Measurements from ENCODE around the gene MAMLD1. TPM values are rescaled to one million over a fixed set of nuclear protein-coding genes. Genes with fewer than 3 reads are reported as not detected.

Gene MAMLD1
- total and polyA plus RNA-seq, 2 donors (not counting 3 experiments of a cell fraction or from before 2014, with no cell fraction given) = 2.5 to 5.6 TPM

DNA sequence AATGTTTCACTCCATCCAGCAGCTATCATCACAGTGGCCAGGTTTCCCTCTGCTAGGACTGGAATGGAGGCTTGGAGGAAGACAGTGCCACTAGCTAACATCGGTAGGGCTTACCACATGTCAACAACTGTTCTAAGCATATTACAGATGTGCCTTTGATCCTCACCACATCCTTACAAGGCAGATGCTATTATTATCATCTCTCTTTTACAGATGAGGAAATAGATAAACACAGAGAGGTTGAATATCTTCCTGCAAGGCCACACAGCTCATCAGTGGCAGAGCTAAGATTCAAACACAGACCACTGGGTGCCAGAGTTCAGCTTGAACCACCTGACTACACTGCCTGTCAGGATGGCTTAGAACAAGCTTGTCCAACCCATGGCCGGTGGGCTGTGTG is 47.4 kb downstream of the MAMLD1 start:
- no peaks in the 10 kb centered on the region for H3K9me1 ChIP-seq (replicated peaks; ENCODE audit: control insufficient read depth, extremely low read depth, insufficient read depth, low read length)
- POLR2A ChIA-PET = no interaction called here
- no peak for DNase-seq (ENCODE audit: low read depth, low spot score)

DNA sequence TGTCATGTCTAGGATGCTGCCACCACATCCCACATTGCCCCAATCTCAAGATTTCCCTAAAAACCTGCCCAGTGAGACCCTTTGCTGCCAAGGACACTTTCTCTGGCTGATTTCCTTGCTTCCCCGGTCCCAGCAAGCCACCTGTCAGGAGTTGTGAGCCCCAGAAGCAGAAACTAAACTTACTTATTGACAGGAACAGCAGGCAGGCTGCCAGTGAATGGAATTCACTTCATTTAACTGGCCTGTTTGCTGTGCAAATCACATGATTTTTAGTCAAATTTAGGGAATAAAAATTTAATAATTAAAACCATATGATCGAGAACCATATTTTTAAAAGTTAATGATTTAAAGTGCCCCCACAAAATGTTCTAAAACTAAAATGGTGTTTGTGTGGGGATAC is 48.5 kb downstream of the MAMLD1 start:
- Histone ChIP-seq H3K4me2 (ENCODE audit: insufficient read depth, low read length) (no peak overlapping the region), H4K20me1 (replicated peaks; ENCODE audit: control insufficient read depth, extremely low read depth, insufficient read depth, low read length) (no peaks in the 10 kb centered on the region), H3K27ac (ENCODE audit: insufficient read depth, low read depth, low read length) (no peak overlapping the region), H3K27me3 (ENCODE audit: control insufficient read depth in 2 of 2, insufficient read depth in 2 of 2, low read length in 2 of 2) (no peaks in the 10 kb centered on the region), H3K4me3 (replicated peaks in 1 of 3; ENCODE audit: insufficient read depth in 1 of 3, low read depth in 1 of 3, low read length in 3 of 3) (no peak overlapping the region), H3K4me1 (ENCODE audit: control insufficient read depth, extremely low read depth, insufficient read depth, low read length) (no peaks in the 10 kb centered on the region), H3K9ac (replicated peaks; ENCODE audit: extremely low read depth, insufficient read depth, low read length) (no peak overlapping the region), H2AFZ (ENCODE audit: low read depth, low read length) (no peak overlapping the region), H3K79me2 (ENCODE audit: control insufficient read depth, insufficient read depth, low read length) (no peaks in the 10 kb centered on the region), H3K9me3 (replicated peaks; ENCODE audit: control insufficient read depth, insufficient read depth, low read length) (no peaks in the 10 kb centered on the region), H3K9me1 (replicated peaks; ENCODE audit: control insufficient read depth, extremely low read depth, insufficient read depth, low read length) (no peaks in the 10 kb centered on the region), H3K36me3 (ENCODE audit: control insufficient read depth in 2 of 2, extremely low read depth in 1 of 2, insufficient read depth in 2 of 2, low read length in 2 of 2) (no peaks in the 10 kb centered on the region)
- no peak for FAIRE-seq
- dilution Hi-C loops (cut with MboI; ENCODE audit: extremely low pct_ligation_motif_present, low sequenced_read_pairs) = no loop called here
- ChIA-PET POLR2A (no interaction called here), CTCF (no interaction called here)
- DNase-seq (ENCODE audit: low read depth, low spot score) = no peak
- intact Hi-C loops (cut with micrococcal nuclease) = no loop called here
- TF ChIP-seq, protein P1, sequence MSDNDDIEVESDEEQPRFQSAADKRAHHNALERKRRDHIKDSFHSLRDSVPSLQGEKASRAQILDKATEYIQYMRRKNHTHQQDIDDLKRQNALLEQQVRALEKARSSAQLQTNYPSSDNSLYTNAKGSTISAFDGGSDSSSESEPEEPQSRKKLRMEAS (IDR thresholded peaks at IDR 0.05; ENCODE audit: insufficient read depth, insufficient read length) = no peak
- no peak for TF ChIP-seq FOS (IDR thresholded peaks at IDR 0.05; ENCODE audit: borderline replicate concordance, insufficient read depth, low read length)
- no peak for TF ChIP-seq JUN (IDR thresholded peaks at IDR 0.05; ENCODE audit: borderline replicate concordance, insufficient read depth, insufficient read length, low read depth)
- TF ChIP-seq MYC (IDR thresholded peaks at IDR 0.05; ENCODE audit: low read depth, low read length) = no peak
- TF ChIP-seq GATA2 (IDR thresholded peaks at IDR 0.05; ENCODE audit: insufficient read depth, insufficient read length, low read depth, low read length) = no peak
- no TSS peak for BruUV-seq (replicated peaks)

More for the DNA sequence above, 47.4 kb downstream of the MAMLD1 start:
- H3K4me1 ChIP-seq (ENCODE audit: control insufficient read depth, extremely low read depth, insufficient read depth, low read length) = no peaks in the 10 kb centered on the region
- H3K9me3 ChIP-seq (replicated peaks; ENCODE audit: control insufficient read depth, insufficient read depth, low read length) = no peaks in the 10 kb centered on the region
- no peaks in the 10 kb centered on the region for H3K36me3 ChIP-seq (ENCODE audit: control insufficient read depth in 2 of 2, extremely low read depth in 1 of 2, insufficient read depth in 2 of 2, low read length in 2 of 2)
- no peak for TF ChIP-seq FOS (IDR thresholded peaks at IDR 0.05; ENCODE audit: borderline replicate concordance, insufficient read depth, low read length)
- TF ChIP-seq GATA2 (IDR thresholded peaks at IDR 0.05; ENCODE audit: insufficient read depth, insufficient read length, low read depth, low read length) = no peak
- TF ChIP-seq POLR2A (IDR thresholded peaks at IDR 0.05; ENCODE audit: low read depth, low read length) = no peak
- no peaks in the 10 kb centered on the region for H3K27me3 ChIP-seq (ENCODE audit: control insufficient read depth in 2 of 2, insufficient read depth in 2 of 2, low read length in 2 of 2)
- no peaks in the 10 kb centered on the region for H3K79me2 ChIP-seq (ENCODE audit: control insufficient read depth, insufficient read depth, low read length)
- H3K9ac ChIP-seq (replicated peaks; ENCODE audit: extremely low read depth, insufficient read depth, low read length) = no peak overlapping the region
- BruUV-seq (replicated peaks) = no TSS peak
- no peaks in the 10 kb centered on the region for H4K20me1 ChIP-seq (replicated peaks; ENCODE audit: control insufficient read depth, extremely low read depth, insufficient read depth, low read length)
- CTCF ChIA-PET = interaction anchor here (0.6 kb wide), 1 partner anchor 176 kb away, joined by 4 read pairs; no protein-coding TSS in a partner anchor
- H3K4me2 ChIP-seq (ENCODE audit: insufficient read depth, low read length) = no peak overlapping the region
- no peak overlapping the region for H3K4me3 ChIP-seq (replicated peaks in 1 of 3; ENCODE audit: insufficient read depth in 1 of 3, low read depth in 1 of 3, low read length in 3 of 3)
- no peak for FAIRE-seq
- intact Hi-C loops (cut with micrococcal nuclease) = no loop called here
- no peak overlapping the region for H2AFZ ChIP-seq (ENCODE audit: low read depth, low read length)
- dilution Hi-C loops (cut with MboI; ENCODE audit: extremely low pct_ligation_motif_present, low sequenced_read_pairs) = no loop called here
- H3K27ac ChIP-seq (ENCODE audit: insufficient read depth, low read depth, low read length) = no peak overlapping the region

All from endothelial cell of umbilical vein (primary cell).